NCI-H82 (cell line): ENCODE measurements around the gene FBXO34.
"Not testable (repeated sequence)": the region's sequence is repeated elsewhere in the genome, so short reads cannot be mapped to it uniquely, and the experiment has no call there.

ENCODE experiments used
- DNase-seq: peaks from one replicate; lab custom pipeline; 2025; lab: John Stamatoyannopoulos, UW

The FBXO34 gene

GRCh38 chr14:55309154-55309553 lies 37.9 kb downstream of the FBXO34 start:
- DNase-seq, result no peak

DNA sequence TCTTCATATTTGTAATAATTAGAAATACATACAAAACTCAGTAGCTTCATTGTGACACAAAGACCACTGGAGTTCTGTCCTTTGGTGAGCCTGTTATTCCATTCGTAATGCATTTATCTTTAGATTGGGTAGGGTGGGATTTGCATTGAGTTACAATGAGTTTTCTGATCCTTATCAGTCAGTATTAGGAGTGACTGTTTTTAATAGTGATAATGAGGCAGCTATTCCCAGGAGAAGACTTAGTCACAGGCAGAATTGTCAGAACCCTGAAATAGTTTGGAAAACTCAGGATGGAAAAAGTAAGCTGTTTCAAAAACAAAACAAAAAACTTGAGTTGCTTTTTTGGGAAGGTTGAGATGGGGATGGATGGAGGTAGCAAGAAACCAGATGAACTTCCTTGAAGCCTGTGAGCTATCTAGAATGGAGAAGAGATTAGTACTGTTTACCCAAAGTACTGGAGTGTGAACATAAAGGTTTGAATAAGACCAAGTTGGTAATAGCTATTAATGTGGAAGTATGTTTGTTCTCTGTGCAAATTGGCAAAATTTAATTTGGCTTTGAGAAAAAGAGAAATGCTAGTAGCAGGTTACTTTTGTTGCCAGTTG lies 38.6 kb downstream of the FBXO34 start:
- DNase-seq, result no peak

DNA sequence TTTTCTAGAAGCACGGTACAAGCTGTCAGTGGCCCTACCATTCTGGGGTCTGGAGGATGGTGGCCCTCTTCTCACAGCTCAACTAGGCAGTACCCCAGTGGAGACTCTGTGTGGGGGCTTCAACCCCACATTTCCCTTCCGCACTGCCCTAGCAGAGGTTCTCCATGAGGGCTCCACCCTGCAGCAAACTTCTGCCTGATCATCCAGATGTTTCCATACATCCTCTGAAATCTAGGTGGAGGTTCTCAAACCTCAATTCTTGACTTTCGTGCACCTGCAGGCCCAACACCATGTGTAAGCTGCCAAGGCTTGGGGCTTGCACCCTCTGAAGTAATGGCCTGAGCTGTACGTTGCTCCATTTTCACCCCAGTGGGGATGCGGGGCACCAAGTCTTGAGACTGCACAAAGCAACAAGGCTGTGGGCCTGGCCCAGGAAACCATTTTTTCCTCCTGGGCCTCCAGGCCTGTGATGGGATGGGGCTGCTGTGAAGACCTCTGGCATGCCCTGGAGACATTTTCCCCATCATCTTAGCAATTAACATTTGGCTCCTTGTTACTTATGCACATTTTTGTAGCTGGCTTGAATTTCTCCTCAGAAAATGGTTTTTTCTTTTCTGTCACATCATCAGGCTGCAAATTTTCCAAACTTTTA lies 41.3 kb downstream of the FBXO34 start:
- DNase-seq, result not testable (repeated sequence)

DNA sequence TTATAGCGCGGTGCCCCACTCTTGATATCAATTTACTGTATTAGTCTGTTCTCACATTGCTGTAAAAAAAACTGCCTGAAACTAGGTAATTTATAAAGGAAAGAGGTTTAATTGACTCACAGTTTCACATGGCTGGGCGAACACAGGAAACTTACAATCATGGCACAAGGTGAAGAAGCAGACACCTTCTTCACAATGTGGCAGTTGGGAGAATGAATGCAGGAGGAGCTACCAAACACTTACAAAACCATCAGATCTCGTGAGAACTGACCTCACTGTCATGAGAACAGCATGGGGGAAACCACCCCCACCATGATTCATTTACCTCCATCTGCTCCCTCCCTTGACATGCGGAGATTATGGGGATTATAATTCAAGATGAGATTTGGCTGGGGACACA lies 42.3 kb downstream of the FBXO34 start:
- DNase-seq, result peak; percentile 66

DNA sequence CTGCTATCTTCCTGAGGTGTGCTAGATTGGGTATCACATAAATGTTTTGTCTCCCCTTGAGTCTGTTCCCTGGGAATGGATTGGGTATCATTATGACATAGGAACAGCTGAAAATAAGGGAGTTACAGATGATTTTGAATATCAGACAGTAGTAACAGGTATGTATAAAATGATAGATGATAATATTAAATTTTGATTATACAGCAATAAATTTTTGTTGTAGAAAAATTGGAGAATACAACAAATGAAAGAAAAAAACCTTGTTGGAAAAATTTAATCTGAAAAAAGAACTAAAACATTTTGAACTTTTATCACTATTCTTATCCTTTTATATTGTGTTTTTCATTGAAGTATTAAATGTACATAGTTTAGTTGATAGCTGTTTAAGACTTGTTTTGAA lies 43.2 kb downstream of the FBXO34 start:
- DNase-seq, result no peak

GRCh38 chr14:55316564-55316963 lies 45.3 kb downstream of the FBXO34 start:
- DNase-seq, result no peak

GRCh38 chr14:55317542-55318306 lies 46.5 kb downstream of the FBXO34 start:
- DNase-seq, result peak; percentile 82

- no peak for DNase-seq
These were observed 47.5 kb downstream of the FBXO34 start for GRCh38 chr14:55318694-55319093.

DNA sequence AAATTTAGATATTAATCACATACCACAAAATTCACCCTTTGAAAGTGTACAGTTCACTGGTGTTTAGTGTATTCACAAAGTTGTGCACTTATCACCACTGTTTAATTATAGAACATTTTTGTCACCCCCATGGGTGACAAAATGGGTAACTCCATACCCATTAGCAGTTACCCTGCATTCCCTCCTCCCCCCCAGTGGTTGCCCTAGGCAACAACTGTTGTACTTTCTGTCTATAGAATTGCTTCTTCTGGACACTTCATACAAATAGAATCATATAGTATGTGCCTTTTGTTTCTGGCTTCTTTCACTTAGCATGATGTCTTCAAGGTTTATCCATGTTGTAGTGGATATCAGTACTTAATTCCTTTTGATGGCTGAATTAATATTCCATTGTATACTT lies 52.7 kb downstream of the FBXO34 start:
- DNase-seq, result no peak

DNA sequence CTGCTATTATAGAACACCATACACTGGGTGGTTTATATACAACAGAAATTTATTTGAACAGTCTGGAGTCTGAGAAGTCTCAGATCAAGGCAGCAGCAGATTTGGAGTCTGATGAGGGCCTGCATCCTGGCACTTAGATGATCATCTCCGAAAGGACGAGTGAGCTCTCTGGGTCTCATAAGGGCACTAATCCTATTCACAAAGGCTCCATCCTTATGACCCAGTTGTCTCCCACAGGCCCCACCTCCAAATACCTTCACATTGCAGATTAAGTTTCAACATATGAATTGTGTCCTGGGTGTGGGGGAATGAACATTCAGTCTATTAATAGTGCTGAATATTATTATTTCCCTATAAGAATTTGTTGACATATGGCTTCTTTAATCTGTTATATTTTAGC lies 53.6 kb downstream of the FBXO34 start:
- peak; percentile 28 for DNase-seq

DNA sequence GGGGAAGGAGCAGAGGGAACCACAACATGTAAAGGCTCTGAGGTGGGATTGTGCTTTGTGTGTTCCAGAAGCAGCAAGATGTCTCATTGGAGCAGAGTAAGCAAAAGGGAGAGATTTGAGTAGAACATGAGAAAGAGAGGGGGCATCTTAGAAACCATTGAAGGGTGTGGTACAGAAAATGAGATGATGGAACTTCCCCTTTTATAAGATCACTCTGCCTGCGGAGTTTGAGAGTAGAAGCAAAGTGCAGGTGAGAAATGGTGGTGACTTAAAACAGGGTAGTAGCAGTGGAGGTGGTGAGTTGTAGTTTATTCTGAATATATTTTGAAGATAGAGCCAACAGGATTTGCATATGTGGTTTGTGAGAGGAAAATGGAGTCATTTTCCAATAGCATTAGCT lies 56.0 kb downstream of the FBXO34 start:
- no peak for DNase-seq

GRCh38 chr14:55328317-55328716 lies 57.1 kb downstream of the FBXO34 start:
- DNase-seq, result no peak

- no peak for DNase-seq
These were observed 58.9 kb downstream of the FBXO34 start for GRCh38 chr14:55329999-55330710.

DNA sequence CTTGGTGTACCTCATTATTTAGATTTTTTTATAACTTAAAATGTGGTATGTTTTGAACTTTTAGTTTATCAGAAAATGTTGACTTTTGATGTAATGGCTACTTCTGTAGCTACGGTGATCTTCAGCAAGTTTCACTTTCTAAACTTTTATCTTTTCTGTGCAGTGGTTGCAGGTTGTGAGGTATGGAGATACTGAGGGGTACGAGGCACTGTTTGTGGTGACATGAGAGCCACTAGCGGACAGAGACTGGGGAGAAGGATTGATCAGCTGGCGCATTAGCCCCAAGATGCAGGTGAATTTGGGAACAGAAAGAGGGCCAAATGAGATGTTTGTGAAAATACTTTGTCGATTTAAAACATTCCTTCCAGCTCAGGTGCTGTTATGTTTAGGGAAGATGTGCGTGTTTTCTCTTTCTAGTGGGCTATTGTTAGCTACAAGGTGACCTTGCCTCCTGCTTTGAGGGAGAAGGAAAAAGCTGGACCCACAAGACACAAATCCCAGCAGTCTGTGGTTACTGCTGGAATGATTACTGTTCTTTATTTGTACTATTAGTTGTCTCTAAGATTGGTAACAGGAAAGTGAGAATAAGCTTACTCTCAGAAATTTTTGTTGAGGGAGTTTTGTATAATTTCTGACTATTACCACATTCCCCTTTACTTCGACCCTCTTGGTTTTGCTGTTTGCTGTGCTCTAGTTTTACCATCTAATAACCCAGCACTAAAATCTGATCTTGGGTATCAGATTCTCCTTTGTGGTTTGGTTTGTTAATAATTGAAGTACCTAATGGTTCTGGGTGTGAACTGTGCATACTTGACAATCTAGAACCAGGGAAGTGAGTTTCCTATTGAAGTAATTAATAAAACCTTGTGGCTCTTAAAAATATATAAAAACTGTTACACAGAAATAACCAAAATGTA lies 61.7 kb downstream of the FBXO34 start:
- no peak for DNase-seq

- DNase-seq, result peak; percentile 91
These were observed 62.7 kb downstream of the FBXO34 start for GRCh38 chr14:55333711-55334485.

GRCh38 chr14:55336162-55336561 lies 64.9 kb downstream of the FBXO34 start:
- no peak for DNase-seq

GRCh38 chr14:55336691-55337090 lies 65.5 kb downstream of the FBXO34 start:
- no peak for DNase-seq

GRCh38 chr14:55339770-55340169 lies 68.5 kb downstream of the FBXO34 start:
- no peak for DNase-seq

- peak; percentile 56 for DNase-seq
These were observed 69.3 kb downstream of the FBXO34 start for GRCh38 chr14:55340482-55340881.

GRCh38 chr14:55341781-55342180 lies 70.6 kb downstream of the FBXO34 start:
- no peak for DNase-seq
